GM23338 (cell line): ENCODE measurements around the gene IL17RB. TPM values are rescaled to one million over a fixed set of nuclear protein-coding genes. Genes with fewer than 3 reads are reported as not detected.

Experiments
- ATAC-seq: fragments of 200-7000 bp; cut with Tn5 transposase; 3 replicates; pipeline ENCODE4 v1.9.1; 2020
- DNase-seq: peaks from one replicate; pipeline ENCODE4 v3.0.0-alpha.2; 2015; ENCODE audit warnings: low spot score
- H2AFZ ChIP-seq: fragments of 200-600 bp; sonication (generic); 2 replicates; pipeline ENCODE4 v1.8.0; 2016; ENCODE audit warnings: antibody characterized with exemption, mild to moderate bottlenecking, moderate library complexity
- H3F3A ChIP-seq: fragments of 200-600 bp; sonication (generic); replicated peaks from 2 replicates; pipeline ENCODE4 v1.8.0; 2017; ENCODE audit warnings: antibody characterized with exemption, mixed run types, low read depth
- H3K27ac ChIP-seq: fragments of 200-600 bp; sonication (generic); 2 replicates; pipeline ENCODE4 v1.6.1; 2016; ENCODE audit warnings: low read depth
- H3K27me3 ChIP-seq: fragments of 200-600 bp; sonication (generic); 2 replicates; pipeline ENCODE4 v1.8.0; 2016; ENCODE audit warnings: mild to moderate bottlenecking, mixed run types, moderate library complexity; ENCODE audit not compliant: insufficient read depth
- H3K36me3 ChIP-seq: fragments of 200-600 bp; sonication (generic); 2 replicates; pipeline ENCODE4 v1.8.0; 2016; ENCODE audit warnings: mild to moderate bottlenecking; ENCODE audit not compliant: insufficient read depth
- H3K4me1 ChIP-seq: fragments of 200-600 bp; sonication (generic); 2 replicates; pipeline ENCODE4 v1.8.0; 2016; ENCODE audit warnings: mild to moderate bottlenecking, moderate library complexity; ENCODE audit not compliant: insufficient read depth
- H3K4me2 ChIP-seq: fragments of 200-600 bp; sonication (generic); 2 replicates; pipeline ENCODE4 v1.7.1; 2017; ENCODE audit warnings: mixed run types
- H3K4me3 ChIP-seq: fragments of 200-600 bp; sonication (generic); 2 replicates; pipeline ENCODE4 v1.6.1; 2016; ENCODE audit warnings: mixed run types
- H3K79me2 ChIP-seq: fragments of 200-600 bp; sonication (generic); replicated peaks from 2 replicates; pipeline ENCODE4 v1.8.0; 2017; ENCODE audit warnings: mild to moderate bottlenecking; ENCODE audit not compliant: insufficient read depth
- H3K9me2 ChIP-seq: fragments of 200-600 bp; sonication (generic); 2 replicates; pipeline ENCODE4 v1.8.0; 2017; ENCODE audit not compliant: insufficient read depth
- H4K20me1 ChIP-seq: fragments of 200-600 bp; sonication (generic); replicated peaks from 2 replicates; pipeline ENCODE4 v1.8.0; 2017; ENCODE audit warnings: mild to moderate bottlenecking; ENCODE audit not compliant: insufficient read depth
- H3K27ac Mint-ChIP-seq: 2 replicates; pipeline ENCODE4 v1.8.0; 2020; ENCODE audit warnings: inconsistent platforms, mild to moderate bottlenecking, moderate library complexity, mixed read lengths
- H3K27me3 Mint-ChIP-seq: 3 replicates; pipeline ENCODE4 v1.8.0; 2022; ENCODE audit warnings: low read depth, mild to moderate bottlenecking, moderate library complexity, mixed read lengths, inconsistent platforms; ENCODE audit not compliant: insufficient read depth, poor library complexity
- H3K36me3 Mint-ChIP-seq: 3 replicates; pipeline ENCODE4 v1.8.0; 2021; ENCODE audit warnings: low read depth, mild to moderate bottlenecking, inconsistent platforms, moderate library complexity, mixed read lengths
- H3K4me1 Mint-ChIP-seq: 3 replicates; pipeline ENCODE4 v1.8.0; 2020; ENCODE audit warnings: mild to moderate bottlenecking, inconsistent platforms, mixed read lengths
- H3K4me3 Mint-ChIP-seq: 3 replicates; pipeline ENCODE4 v1.8.0; 2021; ENCODE audit warnings: moderate library complexity, mild to moderate bottlenecking, inconsistent platforms, mixed read lengths
- H3K9me3 Mint-ChIP-seq: 3 replicates; pipeline ENCODE4 v1.8.0; 2020; ENCODE audit warnings: moderate library complexity, mild to moderate bottlenecking, inconsistent platforms, mixed read lengths
- CREB1 ChIP-seq: fragments of 250-450 bp; sonication (Bioruptor Pico); IDR thresholded peaks from 2 replicates; pipeline ENCODE4 v1.5.0; 2020; ENCODE audit warnings: low read depth, mild to moderate bottlenecking, moderate library complexity
- CTCF ChIP-seq, 2 experiments: fragments of 200-600 bp in 1 of 2; sonication (generic) in 1 of 2; conservative IDR thresholded peaks; 2 replicates each; pipeline versions ENCODE4 v1.5.1 to v1.6.1; 2016 to 2017; ENCODE audit warnings: antibody characterized with exemption in 2 of 2, low read depth in 2 of 2, mild to moderate bottlenecking in 2 of 2, moderate library complexity in 1 of 2
- ETS1 ChIP-seq: IDR thresholded peaks from 2 replicates; pipeline ENCODE4 v1.6.1; 2016; ENCODE audit warnings: antibody characterized with exemption
- EZH2 ChIP-seq: fragments of 200-600 bp; sonication (generic); IDR thresholded peaks from one replicate; pipeline ENCODE4 v1.8.0; 2017; ENCODE audit warnings: antibody characterized with exemption, mild to moderate bottlenecking, low read depth; ENCODE audit not compliant: unreplicated experiment
- EZH2phosphoT487 ChIP-seq: fragments of 200-600 bp; sonication (generic); IDR thresholded peaks from one replicate; pipeline ENCODE4 v1.8.1; 2018; ENCODE audit warnings: antibody characterized with exemption; ENCODE audit not compliant: unreplicated experiment
- JUNB ChIP-seq: IDR thresholded peaks from one replicate; pipeline ENCODE4 v1.6.1; 2016; ENCODE audit warnings: antibody characterized with exemption; ENCODE audit not compliant: unreplicated experiment
- POLR2AphosphoS5 ChIP-seq: IDR thresholded peaks from 2 replicates; pipeline ENCODE4 v1.6.1; 2016; ENCODE audit warnings: antibody characterized with exemption, low read depth
- REST ChIP-seq: IDR thresholded peaks from one replicate; pipeline ENCODE4 v1.6.1; 2018; ENCODE audit warnings: antibody characterized with exemption; ENCODE audit not compliant: unreplicated experiment
- STAT1 ChIP-seq: IDR thresholded peaks from one replicate; pipeline ENCODE4 v1.6.1; 2016; ENCODE audit warnings: antibody characterized with exemption; ENCODE audit not compliant: unreplicated experiment
- ZNF114 ChIP-seq: fragments of 250-450 bp; sonication (Bioruptor Pico); IDR thresholded peaks from 2 replicates; pipeline ENCODE4 v1.5.0; 2020; ENCODE audit warnings: mild to moderate bottlenecking, moderate library complexity
- polyA plus RNA-seq: library from polyadenylated mRNA; unstranded; fragments of >200 nt; fragmentation: Nextera tagmentation; extraction: Ambion mirVana; gene quantifications from 2 replicates; pipeline ENCODE4 v1.2.1, GENCODE V29; 2016
- total RNA-seq: library from RNA; depleted of rRNA; stranded (reverse); fragments of >200 nt; shearing (Covaris generic); gene quantifications from 2 replicates; pipeline ENCODE4 v1.2.3, GENCODE V29; 2014

The IL17RB gene
- total and polyA plus RNA-seq, 2 experiments from 2014 or later: 5.7 to 6.9 TPM

- DNase-seq (peak; percentile 92), ATAC-seq (peak; percentile 38)
- Histone ChIP-seq H3K27ac (0 out of 2 replicates have a peak overlapping the region, but pooled peaks have one; percentile 69), H3K36me3 (no peaks in the 10 kb centered on the region), H2AFZ (peak overlapping the region; percentile 94), H3K79me2 (peaks cover 7% of the 10 kb centered on the region; the same call in 1 of the 2 replicates), H3K4me1 (peaks cover 15% of the 10 kb centered on the region), H3K4me3 (peak overlapping the region; percentile 83), H3F3A (0 out of 2 replicates have a peak, but pooled peaks cover 5% of the 10 kb centered on the region), H3K27me3 (peaks cover 20% of the 10 kb centered on the region), H3K9me2 (no peaks in the 10 kb centered on the region), H4K20me1 (no peaks in the 10 kb centered on the region), H3K4me2 (peak overlapping the region; percentile 80)
- H3K9me3 Mint-ChIP-seq: no peaks in the 10 kb centered on the region
- peaks cover 31% of the 10 kb centered on the region for H3K4me1 Mint-ChIP-seq
- peak overlapping the region; percentile 75; the same call in 1 of the 2 replicates for H3K27ac Mint-ChIP-seq
- H3K27me3 Mint-ChIP-seq: peaks cover 23% of the 10 kb centered on the region
- no peaks in the 10 kb centered on the region; the same call in 2 of the 3 replicates for H3K36me3 Mint-ChIP-seq
- H3K4me3 Mint-ChIP-seq: peak overlapping the region; percentile 79
- no peak for TF ChIP-seq CREB1
- no peak for TF ChIP-seq JUNB
- peak; percentile 55; the same call in 1 of the 2 replicates for TF ChIP-seq POLR2AphosphoS5
- TF ChIP-seq CTCF (conservative IDR thresholded peaks at IDR 0.05; ENCODE audit: low read depth in 2 of 2): peak; percentile 50 to 51
These were observed 1.1 kb upstream of the IL17RB start for GRCh38 chr3:53845103-53845880.

GRCh38 chr3:53845881-53846133 lies 561 bp upstream of the IL17RB start:
- H3K4me1 ChIP-seq: peaks cover 15% of the 10 kb centered on the region
- peaks cover 7% of the 10 kb centered on the region; the same call in 1 of the 2 replicates for H3K79me2 ChIP-seq
- H3K27me3 ChIP-seq: peaks cover 20% of the 10 kb centered on the region
- Mint-ChIP-seq H3K4me1 (peaks cover 31% of the 10 kb centered on the region), H3K36me3 (no peaks in the 10 kb centered on the region; the same call in 2 of the 3 replicates), H3K9me3 (no peaks in the 10 kb centered on the region), H3K27me3 (peaks cover 23% of the 10 kb centered on the region), H3K27ac (no peak overlapping the region), H3K4me3 (peak overlapping the region; percentile 79)
- peak overlapping the region; percentile 80 for H3K4me2 ChIP-seq
- H3K9me2 ChIP-seq: no peaks in the 10 kb centered on the region
- DNase-seq: no peak
- ATAC-seq: peak; percentile 21
- 0 out of 2 replicates have a peak, but pooled peaks cover 5% of the 10 kb centered on the region for H3F3A ChIP-seq
- no peaks in the 10 kb centered on the region for H4K20me1 ChIP-seq
- peak overlapping the region; percentile 83 for H3K4me3 ChIP-seq
- peak overlapping the region; percentile 94 for H2AFZ ChIP-seq
- no peaks in the 10 kb centered on the region for H3K36me3 ChIP-seq
- 0 out of 2 replicates have a peak overlapping the region, but pooled peaks have one; percentile 69 for H3K27ac ChIP-seq
- no peak for TF ChIP-seq EZH2phosphoT487
- TF ChIP-seq REST: no peak
- no peak for TF ChIP-seq ETS1
- no peak for TF ChIP-seq CTCF (conservative IDR thresholded peaks at IDR 0.05; ENCODE audit: low read depth in 2 of 2)
- no peak for TF ChIP-seq ZNF114 (CRISPR knock-in tag)
- no peak for TF ChIP-seq JUNB
- TF ChIP-seq STAT1: no peak
- no peak for TF ChIP-seq EZH2
- TF ChIP-seq POLR2AphosphoS5: no peak
